GM12878 (cell line): Measurements from ENCODE around the gene CLTCL1.

Experiments used
- CTCF ChIP-seq, 3 experiments: IDR thresholded peaks in 2 of 3; conservative IDR thresholded peaks in 1 of 3; 2 replicates each; pipeline ENCODE4 v1.5.1; 2011; ENCODE audit warnings: low read depth in 3 of 3, low read length in 3 of 3, mild to moderate bottlenecking in 3 of 3, control low read depth in 2 of 3, moderate library complexity in 2 of 3, inconsistent platforms in 1 of 3, mixed read lengths in 1 of 3; ENCODE audit not compliant: control insufficient read depth in 2 of 3, insufficient read depth in 1 of 3; ENCODE audit errors: extremely low read depth in 1 of 3
- FOXM1 ChIP-seq: IDR thresholded peaks from 2 replicates; pipeline ENCODE4 v1.6.1; 2012; ENCODE audit warnings: low read depth, mild to moderate bottlenecking, inconsistent platforms, low read length, moderate library complexity
- NFYA ChIP-seq: IDR thresholded peaks from 2 replicates; pipeline ENCODE4 v1.6.1; 2011; ENCODE audit warnings: low read depth, mild to moderate bottlenecking, low read length, improper control_type of control experiment, borderline replicate concordance
- NR2C2 ChIP-seq: IDR thresholded peaks from 2 replicates; pipeline ENCODE4 v1.6.1; 2011; ENCODE audit warnings: borderline replicate concordance, low read depth; ENCODE audit not compliant: control insufficient read depth, insufficient read length
- RAD21 ChIP-seq: IDR thresholded peaks from 2 replicates; pipeline ENCODE4 v1.6.1; 2011; ENCODE audit warnings: mild to moderate bottlenecking, low read depth, low read length, moderate library complexity; ENCODE audit not compliant: insufficient read depth
- REST ChIP-seq: IDR thresholded peaks from 2 replicates; pipeline ENCODE4 v1.6.1; 2012; ENCODE audit warnings: mild to moderate bottlenecking, low read depth, low read length
- SUZ12 ChIP-seq: fragments of 200-600 bp; sonication (generic); IDR thresholded peaks from one replicate; pipeline ENCODE4 v1.6.1; 2018; ENCODE audit warnings: antibody characterized with exemption, mild to moderate bottlenecking; ENCODE audit not compliant: unreplicated experiment
- TCF12 ChIP-seq: IDR thresholded peaks from 2 replicates; pipeline ENCODE4 v1.6.1; 2011; ENCODE audit warnings: low read depth, mild to moderate bottlenecking, low read length
- ZNF24 ChIP-seq: fragments of 450-650 bp; IDR thresholded peaks from 2 replicates; pipeline ENCODE4 v1.6.1; 2017; ENCODE audit warnings: antibody characterized with exemption, mild to moderate bottlenecking
- ZNF274 ChIP-seq: IDR thresholded peaks from one replicate; pipeline ENCODE4 v1.8.0; 2011; ENCODE audit not compliant: insufficient read length, insufficient read depth

DNA sequence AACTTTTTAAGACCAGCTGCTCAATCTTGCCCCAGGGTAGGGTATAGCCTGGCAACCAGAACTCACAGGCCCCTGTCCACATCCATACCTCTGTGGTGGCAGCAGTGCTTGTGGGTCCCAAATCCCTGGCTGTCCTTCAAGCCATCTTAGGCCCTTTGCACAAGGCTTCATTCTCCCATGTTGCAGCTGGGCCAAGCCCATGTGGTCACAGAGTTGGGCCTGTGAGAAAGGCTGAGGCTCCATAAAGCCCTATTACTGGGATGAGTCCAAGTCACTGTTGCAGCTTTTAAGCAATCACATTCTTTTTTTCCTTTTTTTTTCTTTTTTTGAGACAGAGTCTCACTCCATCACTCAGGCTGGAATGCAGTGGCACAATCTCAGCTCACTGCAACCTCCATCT, 65.1 kb downstream of the CLTCL1 start:
- TF ChIP-seq CTCF (IDR thresholded peaks at IDR 0.05 in 2 of 3, conservative IDR thresholded peaks at IDR 0.05 in 1 of 3; ENCODE audit: control insufficient read depth in 2 of 3, extremely low read depth in 1 of 3, insufficient read depth in 1 of 3, low read depth in 3 of 3, low read length in 3 of 3) (no peak), SUZ12 (no peak), ZNF24 (no peak), REST (no peak), ZNF274 (no peak), FOXM1 (no peak), NR2C2 (no peak), RAD21 (no peak), NFYA (no peak), TCF12 (no peak)
